Thyroid gland (tissue), 4 donors: ENCODE measurements around the gene CNOT10.

Source experiments
- POLR2A ChIP-seq, 2 donors: fragments of 450-650 bp; IDR thresholded peaks; one replicate each; pipeline ENCODE4 v1.6.1; 2017; ENCODE audit warnings: antibody characterized with exemption in 2 of 2, mild to moderate bottlenecking in 2 of 2, moderate library complexity in 1 of 2
- TF ChIP-seq, protein P1 (sequence below), 6 experiments: fragments of 200-600 bp in 3 of 6; fragments of 450-650 bp in 3 of 6; sonication (generic) in 3 of 6; IDR thresholded peaks; one replicate each; pipeline ENCODE4 v1.5.1; 2016 to 2019; ENCODE audit warnings: antibody characterized with exemption in 6 of 6, mild to moderate bottlenecking in 2 of 6, inconsistent platforms in 1 of 6, moderate library complexity in 1 of 6

DNA sequence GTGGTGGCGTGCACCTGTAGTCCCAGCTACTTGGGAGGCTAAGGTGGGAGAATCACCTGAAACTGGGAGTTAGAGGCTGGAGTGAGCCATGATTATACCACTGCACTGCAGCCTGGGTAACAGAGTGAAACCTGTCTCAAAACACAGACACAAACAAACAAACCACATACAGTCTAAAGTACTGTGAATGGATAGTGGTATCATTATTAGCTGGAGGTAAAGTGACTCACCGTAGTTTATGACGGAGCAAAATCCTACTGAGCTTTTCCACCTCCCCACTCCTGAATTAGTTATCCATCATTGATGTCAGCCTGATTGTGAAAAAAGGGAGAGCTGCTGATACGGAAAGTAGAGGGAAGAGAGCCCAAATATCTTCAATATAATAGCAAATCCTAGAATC lies 3.2 kb upstream of the CNOT10 start:
- TF ChIP-seq, protein P1, sequence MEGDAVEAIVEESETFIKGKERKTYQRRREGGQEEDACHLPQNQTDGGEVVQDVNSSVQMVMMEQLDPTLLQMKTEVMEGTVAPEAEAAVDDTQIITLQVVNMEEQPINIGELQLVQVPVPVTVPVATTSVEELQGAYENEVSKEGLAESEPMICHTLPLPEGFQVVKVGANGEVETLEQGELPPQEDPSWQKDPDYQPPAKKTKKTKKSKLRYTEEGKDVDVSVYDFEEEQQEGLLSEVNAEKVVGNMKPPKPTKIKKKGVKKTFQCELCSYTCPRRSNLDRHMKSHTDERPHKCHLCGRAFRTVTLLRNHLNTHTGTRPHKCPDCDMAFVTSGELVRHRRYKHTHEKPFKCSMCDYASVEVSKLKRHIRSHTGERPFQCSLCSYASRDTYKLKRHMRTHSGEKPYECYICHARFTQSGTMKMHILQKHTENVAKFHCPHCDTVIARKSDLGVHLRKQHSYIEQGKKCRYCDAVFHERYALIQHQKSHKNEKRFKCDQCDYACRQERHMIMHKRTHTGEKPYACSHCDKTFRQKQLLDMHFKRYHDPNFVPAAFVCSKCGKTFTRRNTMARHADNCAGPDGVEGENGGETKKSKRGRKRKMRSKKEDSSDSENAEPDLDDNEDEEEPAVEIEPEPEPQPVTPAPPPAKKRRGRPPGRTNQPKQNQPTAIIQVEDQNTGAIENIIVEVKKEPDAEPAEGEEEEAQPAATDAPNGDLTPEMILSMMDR (IDR thresholded peaks at IDR 0.05) = no peak
- no peak for TF ChIP-seq POLR2A (IDR thresholded peaks at IDR 0.05)
